GM19099 (cell line): ENCODE measurements around the gene CCL27.

Source experiments
- POLR2A ChIP-seq: IDR thresholded peaks from 3 replicates; pipeline ENCODE4 v1.6.1; 2011; ENCODE audit warnings: low read depth; ENCODE audit not compliant: insufficient read length; ENCODE audit errors: extremely low read depth

The CCL27 gene

GRCh38 chr9:34628656-34629490 lies 33.6 kb downstream of the CCL27 start, which contains the start of gene ARID3C:
TSS of gene ARID3C (minus strand) at chr9:34629066. CDS start at chr9:34628014, 1,052 bp downstream.
- no peak for TF ChIP-seq POLR2A

- TF ChIP-seq POLR2A: no peak
Measured at GRCh38 chr9:34627716-34628655, 34.5 kb downstream of the CCL27 start.

- no peak for TF ChIP-seq POLR2A
Measured at GRCh38 chr9:34625186-34625486, 37.3 kb downstream of the CCL27 start.

GRCh38 chr9:34624475-34625185 lies 37.8 kb downstream of the CCL27 start:
- TF ChIP-seq POLR2A: no peak

GRCh38 chr9:34623374-34624235 lies 38.9 kb downstream of the CCL27 start:
- no peak for TF ChIP-seq POLR2A

- TF ChIP-seq POLR2A: peak; percentile 84
Measured at GRCh38 chr9:34620061-34620994, 42.1 kb downstream of the CCL27 start, which contains the start of gene DCTN3. TSS of gene DCTN3 (minus strand) at chr9:34620495. CDS start at chr9:34620464, 31 bp downstream.

GRCh38 chr9:34615132-34615531 lies 47.3 kb downstream of the CCL27 start:
- TF ChIP-seq POLR2A: no peak

- no peak for TF ChIP-seq POLR2A
Measured at GRCh38 chr9:34612788-34613390, 49.6 kb downstream of the CCL27 start.
